Memory B cell (primary cell): ENCODE data around the gene FAM78A.
"Not testable (repeated sequence)": the region's sequence is repeated elsewhere in the genome, so short reads cannot be mapped to it uniquely, and the experiment has no call there.

Source experiments
- ATAC-seq: fragments of 150-1000 bp; cut with Tn5 transposase; 2 replicates; pipeline ENCODE4 v1.10.0; 2021; ENCODE audit warnings: low read depth, mild to moderate bottlenecking, moderate library complexity
- DNase-seq, 2 donors: peaks; one replicate each; pipeline ENCODE4 v3.0.0; 2022; ENCODE audit warnings: low spot score in 2 of 2
- H3K27ac Mint-ChIP-seq: one replicate; pipeline ENCODE4 v1.8.0; 2022; ENCODE audit warnings: mild to moderate bottlenecking, moderate library complexity, mixed read lengths
- H3K27me3 Mint-ChIP-seq: one replicate; pipeline ENCODE4 v1.8.0; 2022; ENCODE audit warnings: mixed read lengths
- H3K36me3 Mint-ChIP-seq: one replicate; pipeline ENCODE4 v1.8.0; 2022; ENCODE audit warnings: mild to moderate bottlenecking, mixed read lengths
- H3K4me1 Mint-ChIP-seq: one replicate; pipeline ENCODE4 v1.8.0; 2022; ENCODE audit warnings: mixed read lengths
- H3K4me3 Mint-ChIP-seq: one replicate; pipeline ENCODE4 v1.8.0; 2022; ENCODE audit warnings: mild to moderate bottlenecking, moderate library complexity, mixed read lengths
- H3K9me3 Mint-ChIP-seq: one replicate; pipeline ENCODE4 v1.8.0; 2022; ENCODE audit warnings: mixed read lengths

Gene FAM78A

DNA sequence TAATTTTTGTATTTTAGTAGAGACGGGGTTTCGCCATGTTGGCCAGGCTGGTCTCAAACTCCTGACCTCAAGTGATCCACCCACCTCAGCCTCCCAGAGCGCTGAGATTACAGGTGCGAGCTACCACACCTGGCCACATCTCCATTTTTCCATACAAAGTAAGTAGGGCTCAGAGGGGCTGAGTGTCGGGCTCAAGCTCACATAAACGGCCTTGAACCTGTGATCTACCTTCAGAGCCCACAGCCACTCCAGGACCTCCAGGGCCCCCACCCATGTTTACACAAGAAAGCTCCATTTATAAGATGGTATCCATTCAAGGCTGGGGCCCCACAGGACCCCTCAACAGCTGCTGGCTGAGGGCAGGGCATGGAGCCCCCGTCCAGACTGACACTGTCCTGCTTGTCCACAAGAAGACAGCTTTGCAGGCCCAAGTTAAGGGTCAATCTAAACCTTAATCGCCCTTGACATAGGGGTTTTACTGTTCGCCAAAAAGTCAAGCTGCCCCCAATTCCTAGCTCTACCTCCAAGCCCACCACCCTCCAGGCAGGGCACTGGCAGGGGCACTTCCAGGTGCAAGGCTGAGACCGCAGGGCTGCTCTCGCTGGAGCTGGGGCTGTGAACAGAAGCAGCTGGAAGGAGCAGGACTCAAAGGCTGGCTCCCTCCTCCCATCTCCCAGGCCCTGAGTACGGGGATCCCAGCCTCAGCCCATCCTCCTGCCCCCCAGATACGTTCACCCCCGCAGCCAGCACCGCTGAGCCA is 18.9 kb downstream of the FAM78A start:
- ATAC-seq (no peak), DNase-seq (no peak)
- H3K36me3 Mint-ChIP-seq = peaks cover 9% of the 10 kb centered on the region
- H3K27ac Mint-ChIP-seq = peak overlapping the region; percentile 58
- H3K27me3 Mint-ChIP-seq = no peaks in the 10 kb centered on the region
- no peaks in the 10 kb centered on the region for H3K9me3 Mint-ChIP-seq
- peak overlapping the region; percentile 42 for H3K4me3 Mint-ChIP-seq
- H3K4me1 Mint-ChIP-seq = peaks cover 20% of the 10 kb centered on the region

DNA sequence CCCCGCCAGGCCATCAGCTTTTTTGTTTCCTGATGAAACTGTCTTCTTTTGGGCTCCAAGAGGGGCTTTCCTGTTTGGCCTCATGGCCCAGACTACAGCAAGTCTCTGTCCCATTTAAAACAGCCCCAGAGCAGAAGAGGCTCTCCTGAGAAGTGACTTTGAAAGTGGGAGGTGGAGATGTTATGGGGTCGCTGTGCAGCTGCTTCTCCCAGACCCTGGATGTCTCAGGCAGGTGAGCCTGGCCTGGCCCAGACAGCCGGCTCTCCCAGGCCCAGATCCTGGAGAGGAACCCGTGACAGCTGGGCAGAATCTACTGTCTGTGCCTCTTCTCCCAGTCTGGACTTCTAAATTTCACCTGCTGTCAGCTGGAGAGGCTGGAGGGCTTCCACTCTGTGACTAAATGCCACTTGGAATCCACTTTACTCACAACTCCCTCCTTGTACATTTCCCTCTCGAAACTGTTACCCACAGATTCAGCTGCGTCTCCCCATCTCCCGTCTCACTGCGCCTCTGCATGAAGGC is 20.6 kb downstream of the FAM78A start:
- Mint-ChIP-seq H3K9me3 (no peaks in the 10 kb centered on the region), H3K27me3 (no peaks in the 10 kb centered on the region), H3K36me3 (peaks cover 5% of the 10 kb centered on the region), H3K4me3 (peak overlapping the region; percentile 98), H3K4me1 (peaks cover 20% of the 10 kb centered on the region), H3K27ac (peak overlapping the region; percentile 95)
- ATAC-seq (no peak), DNase-seq (no peak)

- Mint-ChIP-seq H3K4me1 (peaks cover 20% of the 10 kb centered on the region), H3K4me3 (peak overlapping the region; percentile 8), H3K27me3 (no peaks in the 10 kb centered on the region), H3K27ac (peak overlapping the region; percentile 82), H3K36me3 (no peaks in the 10 kb centered on the region), H3K9me3 (no peaks in the 10 kb centered on the region)
- DNase-seq = no peak
- no peak for ATAC-seq
Measured at GRCh38 chr9:131254626-131255025, 21.7 kb downstream of the FAM78A start.

DNA sequence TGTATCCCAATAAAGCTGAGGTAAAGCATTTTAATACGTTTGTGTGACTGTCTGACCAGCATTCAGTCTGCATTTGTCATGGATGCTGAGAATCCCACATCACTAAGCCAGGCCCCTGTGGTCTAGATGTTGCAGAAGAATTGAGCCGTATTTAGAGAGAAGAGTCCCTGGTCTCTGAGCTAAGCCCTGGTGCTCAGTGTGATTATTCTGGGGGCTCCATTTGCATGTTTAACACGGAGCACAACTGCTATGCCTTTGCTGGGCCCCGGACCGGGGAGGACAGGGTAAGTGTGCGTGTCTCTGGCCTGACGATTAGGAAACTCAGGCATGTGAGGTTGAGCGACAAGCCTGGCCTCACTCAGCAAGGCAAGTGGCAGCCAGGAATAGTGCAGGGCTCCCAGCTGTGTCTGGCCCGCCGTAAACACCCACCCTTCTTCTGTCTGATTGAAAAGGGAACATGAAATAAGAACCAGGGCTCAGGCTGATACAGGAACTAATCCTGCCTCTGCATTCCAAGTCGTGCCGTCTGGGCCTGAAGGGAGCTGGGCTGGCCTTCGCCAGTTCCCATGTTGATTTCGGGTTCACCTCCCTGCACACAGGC is 22.3 kb downstream of the FAM78A start:
- peak; percentile 18 for ATAC-seq
- H3K36me3 Mint-ChIP-seq = no peaks in the 10 kb centered on the region
- H3K4me1 Mint-ChIP-seq = peaks cover 20% of the 10 kb centered on the region
- peak overlapping the region; percentile 82 for H3K27ac Mint-ChIP-seq
- H3K4me3 Mint-ChIP-seq = peak overlapping the region; percentile 65
- H3K9me3 Mint-ChIP-seq = no peaks in the 10 kb centered on the region
- no peak for DNase-seq
- no peaks in the 10 kb centered on the region for H3K27me3 Mint-ChIP-seq

DNA sequence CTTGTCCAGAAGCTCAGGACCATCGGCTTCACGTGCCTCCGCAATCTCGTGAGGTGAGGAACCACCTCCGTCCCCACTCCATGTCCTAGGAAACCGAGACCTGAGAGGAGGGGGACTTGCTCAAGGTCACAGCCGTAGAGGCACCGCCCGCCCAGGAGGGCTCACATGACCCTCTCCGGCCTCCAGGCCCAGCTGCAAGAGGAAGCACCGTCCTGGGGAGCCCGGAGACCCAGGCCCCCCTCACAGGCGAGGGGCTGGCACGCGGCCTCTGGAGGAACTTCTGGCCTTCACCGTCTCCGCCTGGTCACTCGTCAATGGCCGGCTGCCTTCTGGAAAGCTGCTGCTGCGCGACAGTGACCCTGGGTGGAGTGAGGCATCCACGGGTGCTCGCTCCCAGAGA is 24.2 kb downstream of the FAM78A start:
- H3K27ac Mint-ChIP-seq = peak overlapping the region; percentile 90

GRCh38 chr9:131246618-131247017 is 29.7 kb downstream of the FAM78A start:
- peaks cover 4% of the 10 kb centered on the region for H3K9me3 Mint-ChIP-seq
- H3K36me3 Mint-ChIP-seq = peaks cover 3% of the 10 kb centered on the region
- no peaks in the 10 kb centered on the region for H3K4me1 Mint-ChIP-seq
- no peak overlapping the region for H3K4me3 Mint-ChIP-seq
- H3K27me3 Mint-ChIP-seq = no peaks in the 10 kb centered on the region
- ATAC-seq (no peak), DNase-seq (no peak)
- no peak overlapping the region for H3K27ac Mint-ChIP-seq

More for the DNA sequence above, 24.2 kb downstream of the FAM78A start:
- Mint-ChIP-seq H3K4me1 (peaks cover 20% of the 10 kb centered on the region), H3K4me3 (peak overlapping the region; percentile 11), H3K36me3 (no peaks in the 10 kb centered on the region), H3K27me3 (no peaks in the 10 kb centered on the region), H3K9me3 (no peaks in the 10 kb centered on the region)
- ATAC-seq = no peak
- no peak for DNase-seq

DNA sequence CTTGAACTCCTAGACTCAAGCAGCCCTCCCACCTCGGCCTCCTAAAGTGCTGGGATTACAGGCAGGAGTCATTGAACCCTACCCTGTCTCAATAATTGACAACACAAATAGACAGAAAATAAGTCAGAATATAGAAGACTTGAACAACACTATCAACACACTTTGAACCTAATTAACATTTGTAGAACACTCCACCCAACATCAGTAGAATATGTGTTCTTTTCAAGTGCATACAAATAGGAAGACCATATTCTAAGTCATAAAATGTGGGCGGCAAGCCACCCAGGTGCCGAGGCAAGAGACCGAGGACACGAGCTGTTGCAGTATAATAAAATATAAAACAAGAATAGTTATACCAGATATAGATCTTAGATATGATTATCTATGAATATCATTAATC is 32.0 kb downstream of the FAM78A start:
- ATAC-seq, H3K27me3 Mint-ChIP-seq, H3K9me3 Mint-ChIP-seq, DNase-seq, H3K4me1 Mint-ChIP-seq, H3K36me3 Mint-ChIP-seq, H3K4me3 Mint-ChIP-seq, H3K27ac Mint-ChIP-seq: not testable (repeated sequence)

DNA sequence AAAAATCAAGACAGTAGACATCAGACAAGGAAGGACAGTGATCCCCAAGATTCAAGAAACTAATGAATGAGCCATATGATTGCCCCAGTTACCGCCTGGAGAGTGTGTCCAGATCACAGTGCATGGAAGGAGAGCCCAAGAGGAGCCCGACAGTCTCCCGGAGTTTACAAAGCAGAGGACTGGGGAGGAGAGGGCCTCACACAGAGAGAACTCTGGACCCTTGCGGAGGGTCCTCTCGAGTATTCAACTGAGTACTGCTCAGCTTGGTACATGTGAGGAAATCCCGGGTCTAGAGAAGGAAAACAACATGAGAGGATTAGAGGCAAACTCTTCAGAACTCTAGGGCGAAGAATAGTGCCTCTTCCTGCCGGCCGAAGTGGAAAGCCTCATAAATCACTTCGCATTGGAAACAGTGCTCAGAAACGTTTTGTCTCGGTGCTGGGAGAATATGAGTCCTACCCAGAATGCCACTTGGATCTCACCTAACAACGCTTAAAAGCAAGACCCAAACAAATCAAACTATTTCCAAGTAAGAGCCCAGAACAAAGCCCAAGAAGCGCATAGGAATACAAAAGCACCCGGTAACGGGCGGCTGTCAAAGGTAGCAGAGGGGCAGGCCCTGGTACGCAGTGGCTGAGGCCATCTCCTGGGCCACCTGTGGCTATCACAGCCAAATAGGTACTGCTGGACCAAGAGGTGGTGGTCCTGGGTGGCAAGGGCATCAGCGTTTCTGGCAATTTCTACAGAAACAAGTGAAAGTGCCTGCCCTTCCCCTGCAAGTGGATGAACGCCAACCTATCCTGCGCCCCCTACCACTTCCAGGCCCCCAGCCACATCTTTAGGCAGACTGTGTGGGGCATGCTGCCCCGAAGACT is 36.0 kb downstream of the FAM78A start:
- Mint-ChIP-seq H3K4me1 (peaks cover 11% of the 10 kb centered on the region), H3K27me3 (no peaks in the 10 kb centered on the region), H3K4me3 (no peak overlapping the region), H3K27ac (no peak overlapping the region), H3K36me3 (peaks cover 3% of the 10 kb centered on the region), H3K9me3 (peaks cover 4% of the 10 kb centered on the region)
- ATAC-seq (no peak), DNase-seq (no peak)

DNA sequence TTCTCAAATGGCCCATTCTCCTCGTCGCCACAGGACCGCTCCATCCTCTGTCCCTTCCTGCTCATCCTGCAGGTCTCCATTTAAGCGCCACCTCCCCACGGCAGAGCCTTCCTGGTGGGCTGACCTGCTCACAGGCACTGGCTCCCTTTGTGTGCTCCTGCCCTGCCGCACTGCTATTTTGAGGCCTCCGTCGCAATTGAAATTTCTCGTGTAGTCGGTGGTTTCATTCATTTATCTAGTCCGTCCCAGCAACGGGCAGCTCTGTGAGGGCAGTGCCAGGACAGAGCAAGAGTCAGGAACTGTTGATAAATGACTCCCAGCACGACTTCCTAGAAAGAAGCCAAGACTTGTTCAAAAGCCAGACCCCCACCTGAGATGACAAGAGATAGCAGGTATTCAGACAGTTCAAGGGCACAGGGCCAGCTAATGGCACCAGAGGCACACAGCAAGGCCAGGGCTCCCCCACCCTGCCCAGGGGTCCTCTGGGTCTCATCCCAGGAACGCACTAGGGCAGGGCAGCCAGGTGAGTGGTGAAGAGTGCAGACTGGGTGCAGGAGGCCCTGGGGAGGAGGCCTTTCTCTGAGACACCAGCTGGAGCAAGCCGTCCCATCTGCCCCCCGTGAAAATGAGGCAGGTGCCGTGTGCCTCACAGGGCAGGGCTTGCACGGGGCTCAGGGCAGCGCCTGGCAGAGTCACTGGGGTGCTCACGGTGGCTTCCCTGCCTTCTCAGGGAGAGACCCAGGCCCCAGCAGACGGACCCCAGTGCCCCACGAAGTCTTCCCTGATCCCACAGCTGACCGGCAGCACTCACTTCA is 36.9 kb downstream of the FAM78A start:
- no peak for DNase-seq
- Mint-ChIP-seq H3K36me3 (peaks cover 3% of the 10 kb centered on the region), H3K27ac (no peak overlapping the region), H3K4me3 (peak overlapping the region; percentile 40), H3K9me3 (peaks cover 4% of the 10 kb centered on the region), H3K27me3 (no peaks in the 10 kb centered on the region), H3K4me1 (peaks cover 11% of the 10 kb centered on the region)
- no peak for ATAC-seq

DNA sequence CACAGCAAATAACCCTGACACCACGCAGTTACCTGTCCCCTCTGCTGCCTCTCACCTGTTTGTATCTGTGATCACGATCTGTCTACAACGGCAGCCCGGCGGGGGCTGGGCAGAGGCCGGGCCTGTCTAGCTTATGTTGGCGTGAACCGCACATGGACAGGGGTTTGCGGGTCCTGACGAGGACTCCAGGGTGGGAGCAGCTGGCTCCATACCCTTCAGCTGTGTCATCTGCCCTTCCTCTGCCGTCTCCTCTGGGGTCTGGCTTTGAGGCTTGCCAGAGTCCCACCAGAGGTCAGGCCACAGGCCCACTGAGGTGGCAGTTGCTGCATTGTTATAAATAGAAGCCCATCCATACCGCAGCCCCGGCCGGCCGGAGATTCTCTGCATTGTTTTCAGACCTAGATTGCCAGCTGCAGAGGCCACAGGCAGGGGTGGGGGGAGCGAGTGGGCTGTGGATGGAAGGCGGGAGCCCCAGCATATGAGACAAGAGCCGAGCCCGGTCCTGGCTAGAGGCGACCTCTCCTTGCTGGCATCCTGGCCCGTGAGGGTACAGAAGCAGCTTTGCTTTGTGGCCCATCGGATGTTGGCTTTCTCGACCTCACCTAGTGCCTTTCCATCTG is 37.8 kb downstream of the FAM78A start:
- Mint-ChIP-seq H3K27ac (peak overlapping the region; percentile 92), H3K27me3 (no peaks in the 10 kb centered on the region), H3K9me3 (peaks cover 4% of the 10 kb centered on the region), H3K36me3 (peaks cover 8% of the 10 kb centered on the region), H3K4me3 (peak overlapping the region; percentile 89), H3K4me1 (peaks cover 11% of the 10 kb centered on the region)
- peak; percentile 33 for ATAC-seq
- DNase-seq = no peak

GRCh38 chr9:131237931-131238401 is 38.3 kb downstream of the FAM78A start:
- Mint-ChIP-seq H3K27me3 (no peaks in the 10 kb centered on the region), H3K27ac (peak overlapping the region; percentile 92), H3K9me3 (peaks cover 2% of the 10 kb centered on the region), H3K4me3 (peak overlapping the region; percentile 89), H3K36me3 (peaks cover 7% of the 10 kb centered on the region), H3K4me1 (peaks cover 11% of the 10 kb centered on the region)
- ATAC-seq = peak; percentile 97
- peak; percentile 54 to 55 for DNase-seq

- no peaks in the 10 kb centered on the region for H3K9me3 Mint-ChIP-seq
- DNase-seq = no peak
Measured at GRCh38 chr9:131237291-131237690, 39.0 kb downstream of the FAM78A start.

DNA sequence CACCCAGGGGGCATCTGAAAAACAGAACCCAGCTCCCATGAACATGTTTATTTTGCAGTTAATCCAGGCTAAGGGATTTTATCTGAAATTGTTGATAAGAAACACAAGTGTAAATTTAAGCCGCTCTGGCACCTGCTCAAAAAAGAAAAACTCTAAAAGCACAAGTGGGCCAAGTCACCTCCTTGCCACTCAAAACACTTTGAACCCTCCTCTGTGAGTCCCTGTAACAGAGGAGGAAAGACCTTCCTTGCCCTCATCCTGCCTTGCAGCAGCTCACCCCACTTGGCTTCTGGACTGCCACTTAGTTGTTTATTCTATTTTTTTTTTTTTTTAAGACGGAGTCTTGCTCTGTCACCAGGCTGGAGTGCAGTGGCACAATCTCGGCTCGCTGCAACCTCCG is 39.5 kb downstream of the FAM78A start:
- Mint-ChIP-seq H3K4me3 (no peak overlapping the region), H3K9me3 (no peaks in the 10 kb centered on the region), H3K36me3 (peaks cover 10% of the 10 kb centered on the region), H3K27me3 (no peaks in the 10 kb centered on the region), H3K27ac (no peak overlapping the region), H3K4me1 (peaks cover 11% of the 10 kb centered on the region)
- DNase-seq (no peak), ATAC-seq (no peak)

More at GRCh38 chr9:131237291-131237690, 39.0 kb downstream of the FAM78A start:
- Mint-ChIP-seq H3K4me3 (no peak overlapping the region), H3K36me3 (peaks cover 9% of the 10 kb centered on the region), H3K27me3 (no peaks in the 10 kb centered on the region), H3K4me1 (peaks cover 11% of the 10 kb centered on the region), H3K27ac (no peak overlapping the region)
- ATAC-seq = no peak
